Kidney glomerular epithelial cell (primary cell): ENCODE measurements around the gene CHST8.

Experiments used
- DNase-seq: peaks from one replicate; lab custom pipeline; 2025; lab: John Stamatoyannopoulos, UW

Gene CHST8

DNA sequence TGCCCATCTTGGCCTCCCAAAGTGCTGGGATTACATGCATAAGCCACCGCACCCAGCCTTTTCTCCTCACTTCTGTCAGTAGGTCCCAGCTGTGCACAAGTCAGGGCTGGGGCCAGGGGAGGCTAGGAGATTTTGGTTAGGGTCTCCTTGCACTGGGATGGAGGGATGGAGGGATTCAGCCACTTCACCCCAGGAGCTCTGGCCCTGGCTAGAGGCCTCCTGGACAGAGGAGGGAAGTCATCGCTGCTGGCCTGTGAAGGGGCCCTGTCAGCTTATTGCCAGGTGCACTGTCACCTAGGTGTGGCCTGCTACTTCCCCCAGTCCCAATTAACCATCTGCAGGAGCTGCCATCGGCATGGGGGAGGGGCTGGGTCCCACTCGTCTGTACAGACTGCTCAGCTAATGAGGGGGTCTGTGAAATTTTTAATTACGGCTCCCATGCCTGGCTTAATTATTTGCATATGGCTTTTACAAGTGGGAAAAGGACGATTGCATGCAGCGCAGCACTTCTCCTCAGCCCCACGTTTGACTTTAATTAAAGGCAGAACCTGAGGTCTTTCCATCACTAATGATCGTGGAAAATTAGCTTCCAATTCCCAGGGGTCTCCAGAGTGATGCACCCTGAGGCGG, 52.4 kb downstream of the CHST8 start:
- DNase-seq, result no peak

DNA sequence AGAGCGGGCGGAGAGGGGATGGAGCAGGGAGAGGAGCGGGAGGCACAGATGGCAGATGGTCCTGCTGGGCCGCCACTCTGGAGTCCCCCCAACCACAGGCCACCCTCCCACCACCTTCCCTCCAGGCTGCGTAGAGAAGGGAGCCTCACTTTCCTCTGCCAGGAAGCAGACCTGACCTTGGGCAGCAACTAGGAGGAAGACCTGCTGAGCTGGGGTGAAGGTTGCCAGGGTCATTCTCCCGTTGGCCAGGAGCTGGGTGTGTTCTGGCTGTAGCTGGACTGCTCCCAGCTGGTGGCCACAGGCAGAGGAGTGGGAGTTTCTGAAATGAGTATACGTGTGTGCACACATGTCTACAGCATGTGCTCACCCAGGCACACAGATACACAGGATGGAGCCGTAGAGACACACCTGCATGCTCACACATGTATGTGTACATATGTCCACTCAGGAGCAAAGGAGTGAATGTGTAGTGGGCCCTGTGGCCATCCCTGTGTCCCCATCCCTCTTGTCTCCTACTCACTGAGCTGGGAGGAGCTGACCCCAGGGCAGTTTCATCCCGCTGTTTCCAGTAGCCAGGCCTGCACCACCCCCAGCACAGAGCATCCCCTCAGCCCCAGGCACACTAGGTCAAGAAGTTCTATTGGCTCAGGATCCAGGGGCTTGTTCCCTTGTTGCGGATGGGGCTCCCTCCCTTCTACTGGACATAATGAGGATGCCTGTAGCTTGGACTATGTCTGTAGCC, 53.0 kb downstream of the CHST8 start:
- DNase-seq, result no peak

DNA sequence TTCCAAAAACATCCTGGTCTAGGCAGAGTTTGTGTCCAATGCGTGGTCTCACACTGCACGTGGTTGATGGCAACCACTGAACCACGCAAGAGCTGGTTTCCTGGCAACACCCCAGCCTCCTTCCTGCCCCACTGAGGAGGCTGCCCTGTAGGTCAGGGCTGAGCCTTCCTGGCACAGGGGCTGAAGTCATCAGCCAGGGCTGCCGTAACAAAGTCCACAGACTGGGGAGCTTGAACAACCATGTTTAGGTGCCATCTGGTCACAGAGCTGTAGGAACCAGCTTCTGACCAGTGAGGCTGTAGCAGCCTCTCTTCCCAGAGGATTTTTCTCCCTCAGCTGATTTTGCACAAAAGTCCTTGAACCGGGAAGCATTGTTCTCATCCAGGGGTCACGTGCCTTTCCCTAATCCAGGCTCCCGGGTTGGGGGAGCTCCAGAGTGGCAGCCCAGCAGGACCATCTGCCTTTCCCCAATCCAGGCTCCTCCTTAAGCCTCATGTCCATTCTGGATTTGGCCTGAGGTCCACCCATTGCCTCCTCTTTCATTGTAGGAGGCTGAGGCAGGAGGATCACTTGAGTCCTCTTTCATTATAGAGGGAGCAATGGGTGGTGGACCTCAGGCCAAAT, 53.9 kb downstream of the CHST8 start:
- no peak for DNase-seq

DNA sequence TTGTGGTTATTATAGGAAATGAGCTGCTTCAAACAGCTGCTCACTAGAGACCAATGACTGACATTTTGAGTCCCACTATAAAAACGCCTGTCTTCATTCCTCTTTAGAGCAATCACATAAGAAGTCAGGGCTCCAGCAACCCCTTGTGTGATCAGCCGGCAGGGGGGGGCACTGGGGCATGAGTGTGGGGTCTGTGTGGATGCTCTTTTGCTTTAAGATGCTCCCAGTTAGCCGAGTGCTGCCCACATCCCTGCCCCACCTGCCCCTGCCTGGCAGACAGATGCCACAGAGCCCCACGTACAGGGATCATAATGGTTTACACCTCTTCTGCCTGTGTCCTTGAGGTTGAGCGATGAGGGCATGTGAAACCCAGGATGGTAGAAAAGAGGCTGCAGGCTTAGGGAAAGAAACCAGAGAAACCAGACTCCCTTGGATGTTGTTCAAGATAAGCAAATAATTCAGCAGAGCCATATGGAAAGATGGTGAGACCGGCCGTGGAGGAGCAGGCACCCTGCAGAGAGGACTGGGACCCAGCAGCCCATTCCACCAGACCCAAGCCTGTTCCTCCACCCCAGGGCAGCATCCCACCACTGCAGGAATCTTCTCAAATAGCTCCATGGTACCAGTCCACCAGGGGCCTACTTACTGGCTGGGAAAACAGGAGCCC, 55.4 kb downstream of the CHST8 start:
- DNase-seq, result no peak

DNA sequence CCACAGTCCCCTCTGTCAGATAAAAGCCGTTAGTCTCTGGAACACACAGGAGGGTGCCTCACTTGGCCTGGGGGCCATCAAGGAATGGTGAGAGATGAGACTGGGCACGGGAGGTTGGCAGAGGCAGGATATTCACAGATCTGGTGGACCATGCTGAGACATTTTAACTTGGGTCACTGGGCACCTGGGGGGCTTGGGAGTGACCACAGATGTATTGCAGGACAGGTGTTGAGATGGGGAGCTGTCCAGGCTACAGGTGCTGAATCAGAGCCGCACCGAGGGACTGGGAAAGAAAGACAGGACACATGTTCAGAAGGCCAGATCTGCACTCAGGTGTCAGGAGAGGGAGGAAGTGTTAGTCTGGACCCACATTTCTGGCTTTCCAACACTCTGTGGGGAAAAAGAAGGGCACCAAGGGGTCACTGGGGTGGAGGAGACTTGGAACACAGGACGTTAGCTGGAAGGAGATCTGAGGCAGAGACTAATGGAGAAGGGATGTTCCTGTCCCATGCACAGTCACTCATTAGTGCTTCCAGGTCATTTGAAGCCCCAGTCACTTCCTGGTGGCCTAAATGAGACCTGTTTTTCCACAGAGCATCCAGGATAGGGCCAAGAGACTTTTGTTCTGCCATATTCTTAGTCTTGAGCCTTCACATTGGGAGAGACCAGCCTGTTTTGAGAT, 56.1 kb downstream of the CHST8 start:
- DNase-seq, result no peak

DNA sequence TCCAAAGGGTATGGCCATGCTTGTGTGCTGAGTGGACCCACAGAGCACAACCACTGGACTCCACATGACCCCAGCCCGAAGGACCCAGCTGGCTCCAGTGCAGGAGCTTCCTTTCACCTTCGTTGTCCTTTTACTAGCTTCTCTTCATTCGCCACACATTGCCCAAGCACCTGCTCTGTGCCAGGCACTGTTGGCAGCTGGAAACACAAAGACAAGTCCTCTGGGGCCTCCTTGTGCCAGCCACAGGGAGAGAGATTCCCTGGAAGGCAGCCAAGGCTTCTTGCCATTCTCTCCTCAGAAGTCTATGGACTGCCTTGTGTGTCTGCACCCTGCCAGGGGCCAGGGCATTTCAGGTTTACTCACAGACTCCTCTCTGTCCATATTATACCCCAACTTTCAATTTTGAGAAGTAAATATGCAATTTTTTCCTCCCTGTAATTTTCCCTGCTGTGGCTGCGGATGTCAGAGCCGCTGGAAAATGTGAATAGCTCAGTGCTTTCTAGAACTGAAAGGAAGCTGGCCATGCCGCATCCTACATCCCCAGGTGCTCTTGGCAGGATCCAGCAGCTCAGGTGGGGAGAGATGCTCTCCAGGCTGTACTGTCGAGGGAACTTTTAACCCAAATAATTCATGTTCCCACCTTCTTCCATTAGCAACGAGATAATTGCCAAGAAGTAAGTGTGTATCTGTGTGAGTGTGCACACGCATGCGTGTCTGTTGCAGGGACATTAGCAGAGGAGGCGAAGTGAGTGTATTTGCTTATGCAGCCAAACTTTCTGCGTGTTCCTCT, 57.2 kb downstream of the CHST8 start:
- no peak for DNase-seq

DNA sequence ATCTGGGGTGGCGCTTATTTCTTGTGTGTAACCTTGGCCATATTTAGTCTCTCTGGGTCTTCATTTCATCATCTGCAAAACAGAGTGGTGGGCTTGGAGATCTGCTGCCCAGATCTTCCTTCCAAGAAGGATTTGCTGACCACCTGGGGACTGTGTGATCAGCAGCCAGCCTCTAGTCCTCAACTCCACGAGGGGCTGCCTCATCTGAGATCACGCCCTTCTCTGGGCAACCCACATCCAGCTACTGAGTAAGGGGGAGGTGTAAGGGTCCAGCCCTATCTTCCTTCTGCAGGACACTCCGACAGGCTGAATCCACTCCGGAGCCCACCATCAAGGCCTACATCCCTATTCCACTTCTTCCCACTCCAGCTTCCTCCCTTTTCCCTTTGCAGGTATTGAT, 57.9 kb downstream of the CHST8 start:
- no peak for DNase-seq

DNA sequence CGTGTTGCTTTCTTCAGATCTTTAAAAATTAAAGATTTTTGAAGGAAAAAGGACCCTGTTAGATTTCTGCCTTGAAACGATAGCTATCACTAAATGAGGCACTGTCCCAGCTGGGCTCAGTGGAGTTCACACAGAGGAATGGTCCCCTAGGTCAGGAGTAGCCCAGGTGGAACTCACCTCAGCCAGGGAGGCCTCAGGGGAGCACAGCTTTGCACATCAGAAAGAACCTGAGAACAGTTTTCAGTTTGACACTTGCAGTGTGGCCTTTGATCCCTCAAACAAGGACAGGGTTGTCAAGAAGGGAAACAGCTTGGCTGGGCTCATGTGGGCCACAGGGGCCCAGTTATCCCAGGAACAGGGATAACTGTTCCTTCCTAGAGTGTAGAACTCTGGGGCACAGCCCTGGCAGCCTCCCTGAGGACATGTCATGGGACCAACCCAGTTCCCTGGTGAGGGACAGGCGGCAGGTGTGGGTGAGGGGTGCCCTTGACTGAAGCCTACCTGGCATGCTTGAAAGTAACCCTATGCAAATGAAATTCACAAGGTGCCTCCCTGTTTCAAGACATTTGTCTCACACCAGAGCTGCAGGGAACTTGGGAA, 59.4 kb downstream of the CHST8 start:
- no peak for DNase-seq

DNA sequence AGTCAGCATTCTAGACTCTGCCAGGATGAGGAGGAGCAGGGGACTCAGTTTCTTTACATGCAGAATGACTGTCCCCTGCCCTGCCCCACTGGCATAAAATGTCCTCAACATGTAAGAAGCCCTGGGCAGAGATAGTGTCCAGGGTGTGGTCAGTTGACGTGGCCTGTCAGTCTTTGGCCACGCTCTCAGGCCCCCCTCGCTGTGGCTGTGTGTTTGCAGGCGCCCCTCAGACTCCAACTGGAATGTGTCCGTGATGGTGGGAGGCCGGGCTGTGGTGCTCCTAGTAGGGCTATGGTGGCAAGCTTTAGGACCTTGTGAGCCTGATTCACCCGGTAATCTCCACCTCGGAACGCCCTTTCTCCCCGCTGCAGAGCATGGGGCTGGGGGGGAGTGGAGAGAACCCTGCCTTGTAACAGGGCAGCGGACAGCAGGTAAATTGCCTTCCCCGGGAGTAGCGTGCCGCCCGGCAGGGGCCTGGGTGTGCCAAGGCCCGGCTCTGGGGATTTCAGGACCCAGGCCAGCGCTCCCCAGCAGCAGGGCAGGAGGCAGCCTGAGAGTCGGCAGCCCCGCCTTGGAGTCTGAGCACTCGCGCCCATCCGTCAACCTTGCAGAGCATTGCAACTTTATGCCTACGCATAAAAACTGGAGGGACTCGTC, 62.3 kb downstream of the CHST8 start:
- peak; percentile 48 for DNase-seq

DNA sequence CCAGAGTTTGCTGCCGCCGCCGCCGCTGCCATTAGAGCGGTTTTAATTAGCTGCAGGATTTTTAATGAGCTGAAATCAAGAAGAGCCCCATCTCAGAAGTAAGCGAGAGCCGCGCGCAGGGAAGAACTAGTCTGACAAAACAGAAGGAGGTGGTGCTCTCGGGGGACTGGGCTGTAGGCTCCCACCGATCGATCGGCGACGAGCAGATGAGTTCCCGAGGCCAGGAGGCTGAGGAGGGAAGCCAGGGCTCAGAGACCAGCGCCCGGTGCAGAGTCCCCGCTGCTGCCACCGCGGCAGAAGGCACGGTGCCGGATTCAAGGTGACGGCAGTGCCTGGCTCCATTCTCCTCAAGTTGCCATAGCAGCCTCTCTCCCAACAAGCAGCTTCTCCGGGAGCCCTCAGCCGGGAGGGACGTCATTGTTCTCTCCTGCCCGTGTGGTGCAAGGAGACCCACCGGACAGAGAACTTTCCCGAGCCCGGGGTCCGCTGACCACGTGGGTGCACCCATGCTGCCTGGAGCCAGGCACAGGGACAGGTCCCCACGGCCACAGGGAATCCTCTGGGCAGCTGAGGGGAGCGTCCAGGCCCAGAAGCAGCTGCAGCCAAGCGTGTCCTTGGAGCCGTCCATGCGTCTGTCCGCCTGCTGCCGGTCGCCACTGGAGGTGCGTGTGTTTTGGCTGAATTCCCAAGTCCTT, 62.9 kb downstream of the CHST8 start:
- no peak for DNase-seq

DNA sequence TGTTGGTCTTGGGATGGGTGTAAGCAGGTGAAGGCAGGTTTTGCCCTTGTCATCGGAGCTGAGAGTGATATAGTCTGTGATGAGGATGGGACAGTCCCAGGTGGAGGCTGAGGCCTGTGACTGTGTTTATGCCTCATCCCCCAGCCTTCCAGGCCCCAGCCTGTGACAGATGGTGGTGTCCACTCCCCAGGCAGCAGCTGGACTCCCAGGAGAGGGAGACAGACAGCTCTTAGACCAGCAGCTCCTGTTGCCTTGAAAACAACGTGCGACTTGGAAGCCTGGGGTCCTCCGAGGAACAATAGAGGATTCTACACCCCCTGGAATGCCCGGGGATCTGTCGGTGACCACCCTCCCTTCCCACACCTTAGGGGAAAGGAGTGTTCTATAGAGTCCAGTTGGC, 63.8 kb downstream of the CHST8 start:
- no peak for DNase-seq

DNA sequence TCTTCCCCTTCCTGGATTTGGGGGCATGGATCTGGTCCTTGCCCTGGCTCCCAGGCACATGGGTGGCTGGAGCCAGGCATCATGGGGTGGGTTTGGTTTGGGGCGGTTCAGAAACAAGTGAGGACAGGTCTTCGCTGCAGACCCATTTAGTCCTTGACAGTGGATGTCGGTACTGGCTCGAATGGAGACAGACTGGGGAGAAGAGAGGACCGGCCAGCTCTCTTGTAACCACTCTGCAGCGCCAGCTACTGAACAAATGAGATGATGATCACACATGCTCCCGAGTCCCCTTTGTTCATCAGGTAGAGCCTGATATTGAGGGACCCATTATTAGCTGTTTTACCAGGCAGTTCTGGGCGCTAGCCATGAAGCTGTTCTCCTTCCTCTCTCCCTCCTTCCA, 64.5 kb downstream of the CHST8 start:
- no peak for DNase-seq

DNA sequence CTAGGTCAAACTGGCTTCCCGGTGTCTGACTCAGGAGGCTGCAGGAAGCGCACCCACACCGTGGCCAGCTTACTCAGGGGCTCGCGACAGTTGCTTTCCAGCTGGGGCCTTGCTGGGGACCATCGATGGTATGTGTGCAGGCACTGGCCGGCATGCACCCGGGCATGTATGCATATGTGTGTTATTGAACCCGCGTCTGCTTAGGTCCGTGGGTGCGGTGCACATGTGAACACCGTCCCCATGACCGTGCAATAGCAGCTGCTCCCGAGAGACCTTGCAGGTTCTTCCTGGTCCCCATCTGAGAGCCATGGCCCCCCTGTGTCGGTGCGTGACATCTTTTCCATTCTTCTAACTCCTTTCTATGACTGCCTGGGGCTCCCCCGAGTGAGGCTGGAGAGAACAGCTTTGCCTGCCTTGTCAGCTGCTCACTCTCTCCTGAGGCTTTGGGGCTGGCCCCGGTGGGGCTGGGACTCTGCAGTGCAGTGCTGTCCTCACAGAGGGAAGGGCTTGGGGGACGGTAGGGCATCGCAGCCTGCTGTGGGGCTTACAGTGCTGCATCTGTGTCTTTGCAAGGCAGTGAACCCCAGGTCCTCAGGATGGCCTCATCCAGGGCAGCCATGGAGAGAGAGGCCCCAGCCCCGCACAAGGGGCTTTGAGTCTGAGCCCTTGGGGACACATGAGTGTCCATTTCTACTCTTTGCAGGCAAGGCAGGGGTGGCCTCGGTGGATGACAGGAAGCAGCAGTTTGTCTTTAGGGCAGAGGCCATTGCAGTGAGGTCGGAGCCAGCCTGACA, 65.1 kb downstream of the CHST8 start:
- no peak for DNase-seq

DNA sequence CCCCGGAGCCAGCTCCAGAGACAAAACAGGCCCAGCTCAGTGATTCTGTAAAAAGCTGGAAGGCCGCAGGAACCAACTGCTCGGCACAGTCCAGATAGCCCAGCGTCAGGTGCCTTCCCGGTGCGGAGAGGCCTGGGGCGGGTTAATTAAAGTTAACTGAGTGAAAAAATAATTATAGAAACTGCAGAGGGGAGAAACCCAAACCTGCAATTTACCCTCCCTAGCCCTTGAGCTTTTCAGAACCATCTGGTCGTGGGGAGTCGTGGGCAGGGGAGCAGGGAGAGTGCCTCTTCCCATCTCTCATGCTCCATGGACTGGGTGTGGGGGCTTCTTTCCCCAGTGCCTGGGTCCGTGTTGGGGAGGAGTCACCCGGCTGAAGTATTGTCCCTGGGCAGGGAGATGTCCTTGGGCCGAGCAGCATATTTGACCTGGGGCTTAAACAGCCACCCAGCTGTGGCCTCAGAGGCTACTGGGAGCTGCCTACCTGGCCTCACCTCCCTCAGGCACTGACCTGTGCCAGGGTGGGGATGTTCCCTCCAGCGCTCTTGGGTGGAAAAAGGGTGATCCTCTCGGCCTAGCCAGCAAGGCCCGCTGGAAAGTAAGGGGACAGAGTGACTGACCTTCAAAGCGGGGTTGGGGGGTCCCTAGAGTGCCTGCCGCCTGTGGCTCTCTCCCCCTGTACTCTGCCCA, 65.9 kb downstream of the CHST8 start:
- no peak for DNase-seq

DNA sequence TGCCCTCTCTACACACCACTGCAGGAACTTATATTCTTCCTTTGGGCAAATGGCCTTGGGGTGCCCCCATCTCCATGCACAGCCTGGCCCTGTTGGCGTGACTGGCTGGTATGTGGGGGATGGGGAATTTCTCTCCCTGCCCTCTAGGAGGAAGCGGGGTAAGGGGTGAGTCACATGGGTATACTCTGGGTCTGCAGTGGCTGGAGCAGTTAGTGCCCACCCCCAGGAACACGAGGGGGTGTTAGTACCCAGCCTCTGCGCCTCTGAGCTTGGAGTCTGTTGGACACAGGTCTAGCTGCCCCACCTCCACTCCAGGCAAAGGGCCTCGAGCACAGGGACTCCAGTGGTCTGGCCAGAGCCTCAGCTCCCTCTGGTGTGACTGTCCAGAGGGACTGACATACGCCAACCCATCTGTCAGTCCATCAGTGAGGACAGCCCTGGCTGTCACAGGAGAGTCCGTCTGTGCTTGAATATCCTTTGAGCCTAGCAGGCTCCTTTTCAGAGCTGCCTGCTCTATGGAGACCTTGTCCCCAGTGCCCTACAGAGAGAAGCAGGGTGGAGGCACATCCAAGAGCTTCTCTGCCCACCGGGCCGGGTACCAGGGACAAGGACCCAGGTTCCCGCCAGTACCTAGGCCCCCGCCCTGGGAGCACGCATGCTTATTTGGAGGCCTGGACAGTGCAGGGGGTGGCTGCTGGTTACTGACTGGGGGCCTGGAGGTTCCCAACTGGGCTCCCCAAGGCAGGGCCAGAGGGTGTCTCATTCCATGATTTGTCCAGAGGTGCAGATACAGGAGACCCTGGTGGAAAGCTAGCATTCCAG, 66.6 kb downstream of the CHST8 start:
- DNase-seq, result no peak

DNA sequence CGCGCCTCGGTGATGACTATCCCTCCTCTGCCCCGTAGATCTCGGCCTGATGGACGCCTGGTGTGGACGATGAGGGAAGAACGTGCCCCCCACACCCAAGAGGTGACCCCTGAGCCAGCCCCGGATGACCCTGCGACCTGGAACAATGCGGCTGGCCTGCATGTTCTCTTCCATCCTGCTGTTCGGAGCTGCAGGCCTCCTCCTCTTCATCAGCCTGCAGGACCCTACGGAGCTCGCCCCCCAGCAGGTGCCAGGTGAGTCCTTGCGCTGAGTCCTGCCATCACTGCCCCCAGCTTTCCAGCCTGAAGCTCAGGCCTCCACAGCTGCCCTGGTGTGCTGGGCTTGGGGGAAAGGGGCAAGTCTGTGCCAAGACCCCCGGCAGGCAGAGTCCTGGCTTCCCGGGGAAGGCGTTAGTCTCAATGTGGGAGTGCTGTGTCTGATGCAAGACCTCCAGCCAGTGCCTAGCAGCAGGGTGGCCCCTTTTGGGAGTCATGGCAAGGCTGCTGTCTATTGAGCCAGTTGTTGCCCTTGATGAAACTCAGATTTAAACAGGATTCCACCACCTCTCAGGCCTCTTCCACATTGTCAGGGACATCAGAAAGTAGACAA, 67.5 kb downstream of the CHST8 start:
- no peak for DNase-seq

DNA sequence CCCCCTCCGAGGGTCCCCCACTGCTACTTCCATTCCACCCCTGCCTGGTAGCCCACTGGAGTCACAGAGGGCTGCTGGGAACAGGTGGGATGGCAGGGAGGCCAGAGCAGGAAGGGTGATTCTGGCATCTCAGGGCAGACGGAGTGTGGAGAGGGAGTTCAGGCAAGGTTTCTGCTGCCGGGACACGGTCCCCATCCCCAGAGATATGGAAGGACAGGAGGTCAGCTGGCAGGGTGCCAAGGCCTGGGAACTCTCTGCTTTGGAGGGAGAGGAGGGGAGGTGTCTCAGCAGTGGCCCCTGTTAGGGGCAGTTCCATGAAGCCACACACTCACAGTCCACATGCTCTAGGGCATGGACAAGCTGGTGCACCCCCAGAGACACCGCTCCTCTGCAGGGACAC, 68.1 kb downstream of the CHST8 start:
- no peak for DNase-seq
